GM19240 (cell line): Measurements from ENCODE around the gene SYNGR3.
"Not testable (repeated sequence)": the region's sequence is repeated elsewhere in the genome, so short reads cannot be mapped to it uniquely, and the experiment has no call there.

Experiments used
- DNase-seq: peaks from one replicate; pipeline ENCODE4 v3.0.0; 2011; ENCODE audit warnings: low spot score; ENCODE audit not compliant: insufficient read length

The SYNGR3 gene

DNA sequence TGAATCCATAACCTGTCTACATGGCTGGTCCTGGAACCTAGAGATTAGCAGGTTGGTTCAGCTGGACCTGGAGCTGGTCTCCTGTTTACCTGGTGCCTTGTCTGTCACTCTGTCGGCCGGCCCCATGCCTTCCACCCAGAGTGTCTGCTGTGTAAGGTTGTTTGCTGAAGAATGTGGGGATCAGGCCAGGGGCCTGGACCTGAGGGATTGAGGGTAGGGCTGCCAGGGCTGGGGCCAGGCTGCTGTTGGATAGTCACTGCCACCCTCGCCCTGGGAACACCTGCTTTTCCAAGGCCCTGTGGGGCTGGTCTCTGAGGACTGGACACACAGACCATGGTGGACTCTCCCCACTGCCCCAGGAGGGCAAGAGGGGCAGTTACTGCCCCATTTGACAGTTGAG is 38.4 kb downstream of the SYNGR3 start:
- no peak for DNase-seq

DNA sequence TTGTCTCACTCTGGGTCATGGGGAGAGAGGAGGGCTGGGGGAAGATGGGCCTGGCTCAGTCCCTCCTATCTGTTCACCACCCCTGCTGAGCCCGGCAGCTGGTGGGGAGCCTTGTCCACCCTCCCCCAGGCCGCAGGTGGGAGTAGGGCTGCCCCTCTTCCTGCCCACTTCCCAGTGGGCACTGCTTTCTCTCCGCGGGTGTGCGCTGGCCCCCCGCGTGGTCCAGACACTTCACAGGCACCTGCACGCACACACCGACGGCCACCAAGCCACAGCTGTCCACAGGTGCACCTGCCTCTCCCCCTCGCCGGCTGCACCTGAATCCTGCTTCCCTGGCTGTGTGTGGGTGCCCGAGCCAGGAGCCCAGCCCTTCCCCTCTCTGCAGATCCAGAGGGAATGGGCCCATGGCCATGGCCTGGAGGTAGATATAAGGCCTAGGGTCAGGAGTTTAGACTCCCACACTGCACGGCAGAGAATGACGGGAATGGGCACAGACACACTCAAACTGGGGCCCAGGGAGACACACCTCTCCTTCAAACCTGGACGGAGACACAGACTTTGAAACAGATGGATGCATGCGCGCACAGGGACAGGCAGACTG is 39.0 kb downstream of the SYNGR3 start:
- DNase-seq = no peak

DNA sequence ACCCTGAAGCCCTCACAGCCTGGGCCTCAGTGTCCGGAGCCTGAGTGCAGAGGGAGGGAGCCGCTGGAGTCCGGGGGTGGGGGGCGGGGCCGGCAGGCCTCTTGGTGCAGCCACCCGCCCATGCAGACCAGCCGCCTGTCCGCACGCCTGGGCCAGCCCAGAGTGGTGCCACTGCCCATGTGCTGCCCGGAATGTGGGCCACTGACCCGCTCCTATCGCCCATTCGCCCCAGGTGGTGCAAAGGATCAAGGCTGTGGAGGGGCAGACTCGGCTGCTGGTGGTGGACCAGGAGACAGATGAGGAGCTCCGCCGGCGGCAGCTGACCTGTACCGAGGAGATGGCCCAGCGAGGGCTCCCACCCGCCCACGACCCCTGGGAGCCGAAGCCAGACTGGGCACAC is 39.6 kb downstream of the SYNGR3 start:
- DNase-seq = no peak

DNA sequence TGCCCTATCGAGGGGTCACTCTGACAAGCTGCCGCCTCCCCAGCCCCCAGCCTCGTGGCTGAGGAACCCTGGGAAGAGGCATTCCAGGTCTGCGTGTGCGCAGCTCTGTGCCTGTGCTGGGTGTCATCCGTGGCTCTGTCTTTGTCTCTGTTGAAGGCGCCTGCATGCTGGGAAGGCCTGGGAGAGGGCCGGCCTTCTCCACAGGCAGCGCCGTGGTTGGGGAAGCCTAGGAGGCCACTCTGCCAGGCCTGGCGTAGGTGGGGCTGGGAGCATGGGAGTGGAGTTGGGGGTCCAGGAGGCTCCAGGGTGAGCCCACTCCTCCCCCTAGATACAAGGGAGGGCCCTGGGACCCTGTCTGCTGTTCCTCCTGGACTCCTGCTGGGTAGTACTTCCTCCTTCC is 40.3 kb downstream of the SYNGR3 start:
- DNase-seq = no peak

DNA sequence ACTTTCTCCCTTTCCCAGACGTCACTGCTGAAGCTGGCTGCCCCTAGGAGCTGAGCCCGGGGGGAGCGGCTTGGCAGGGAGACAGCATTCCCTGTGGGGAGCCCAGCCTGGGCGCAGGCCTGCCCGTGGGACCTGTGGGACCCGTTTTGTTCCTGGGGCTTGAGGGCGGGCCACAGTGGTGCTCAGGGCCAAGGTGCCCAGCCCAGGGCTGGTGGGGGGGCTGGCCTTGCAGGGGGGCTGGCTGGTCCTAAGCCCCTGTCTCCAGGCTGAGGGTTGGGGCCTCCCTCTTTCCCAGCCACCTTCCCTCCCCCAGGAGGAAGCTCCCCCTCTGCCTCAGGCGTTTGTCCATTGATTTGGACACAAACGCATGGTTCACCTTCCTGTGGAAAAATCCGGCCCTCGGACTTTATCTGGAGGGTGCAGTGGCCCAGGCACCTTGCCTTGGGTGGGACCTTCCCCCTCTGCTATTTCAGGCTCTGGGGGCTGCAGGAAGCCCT is 41.4 kb downstream of the SYNGR3 start:
- DNase-seq = no peak

DNA sequence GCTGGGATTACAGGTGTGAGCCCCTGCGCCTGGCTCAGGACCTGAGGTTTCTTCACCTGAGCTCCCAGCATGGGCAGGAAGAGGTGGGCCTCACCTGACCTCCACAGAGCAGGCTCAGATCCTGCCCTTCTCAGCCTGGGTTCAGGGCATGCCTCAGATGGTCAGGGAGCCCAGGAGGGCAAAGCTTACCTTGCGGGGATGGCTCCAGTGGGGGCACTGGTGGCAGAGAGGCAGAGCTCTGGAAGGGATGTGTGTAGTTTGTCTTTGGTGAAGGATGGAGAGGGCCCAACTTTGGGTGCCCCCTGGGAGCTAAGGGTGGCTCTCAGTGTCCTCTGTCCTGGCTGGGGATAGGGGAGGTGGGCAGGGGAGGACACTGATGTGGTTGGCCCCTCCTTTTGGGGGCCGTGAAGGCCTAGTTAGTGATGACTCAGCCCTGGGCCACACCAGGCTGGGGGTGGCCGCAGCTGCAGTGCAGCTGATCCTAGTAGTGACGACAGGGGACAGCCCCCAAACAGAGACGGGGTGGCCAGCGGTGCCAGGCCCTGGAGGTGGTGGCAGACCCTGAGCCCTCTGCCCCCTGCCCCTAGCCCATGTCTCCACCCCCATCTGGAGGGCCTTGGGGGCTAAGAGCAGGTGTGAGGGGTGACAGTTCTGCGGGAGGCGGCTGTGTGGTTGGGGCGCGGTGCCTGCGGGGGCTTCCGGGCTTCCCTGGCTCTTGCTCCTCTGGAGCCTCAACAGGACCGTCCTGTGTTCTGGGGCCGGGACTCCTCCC is 42.7 kb downstream of the SYNGR3 start:
- no peak for DNase-seq

DNA sequence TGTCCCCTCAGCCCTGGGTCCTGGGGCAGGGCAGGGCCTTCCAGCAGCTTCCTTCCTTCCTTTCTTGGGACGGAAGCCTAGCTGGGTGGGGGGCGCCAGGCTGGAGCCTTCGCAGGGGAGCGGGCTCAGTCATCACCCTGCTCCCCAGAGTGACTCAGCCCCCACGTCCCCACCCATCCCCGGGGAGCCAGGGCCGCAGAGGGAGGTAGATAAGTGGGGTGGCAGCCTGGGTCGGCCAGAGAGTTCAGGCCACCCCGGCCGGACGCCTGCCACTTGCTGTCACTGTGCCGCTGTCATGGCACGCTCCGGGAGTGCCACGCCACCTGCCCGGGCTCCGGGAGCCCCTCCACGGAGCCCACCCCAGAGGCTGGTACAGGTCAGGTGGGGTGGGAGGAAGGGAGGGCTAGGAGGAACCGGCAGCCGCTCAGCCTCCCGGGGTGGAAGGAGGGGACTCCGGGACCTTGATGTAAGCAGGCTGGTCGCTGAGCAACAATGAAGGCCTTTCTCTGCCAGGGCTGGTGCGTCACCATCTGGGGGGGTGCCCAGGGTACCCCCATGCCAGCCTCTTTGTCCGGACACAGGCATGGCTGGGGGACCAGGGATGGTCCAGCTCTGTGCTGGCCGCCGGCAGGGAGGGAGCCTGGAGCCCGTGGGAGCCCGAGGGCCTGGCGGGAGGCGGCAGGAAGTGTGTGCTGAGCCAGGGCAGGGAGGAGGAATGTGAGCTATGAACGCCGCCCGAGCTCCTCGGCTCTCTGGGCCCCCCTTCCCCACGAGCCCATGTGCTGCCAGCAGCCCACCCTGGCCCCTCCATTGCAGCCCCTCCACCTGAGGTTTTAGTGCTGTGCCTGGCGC is 43.5 kb downstream of the SYNGR3 start:
- DNase-seq = no peak

DNA sequence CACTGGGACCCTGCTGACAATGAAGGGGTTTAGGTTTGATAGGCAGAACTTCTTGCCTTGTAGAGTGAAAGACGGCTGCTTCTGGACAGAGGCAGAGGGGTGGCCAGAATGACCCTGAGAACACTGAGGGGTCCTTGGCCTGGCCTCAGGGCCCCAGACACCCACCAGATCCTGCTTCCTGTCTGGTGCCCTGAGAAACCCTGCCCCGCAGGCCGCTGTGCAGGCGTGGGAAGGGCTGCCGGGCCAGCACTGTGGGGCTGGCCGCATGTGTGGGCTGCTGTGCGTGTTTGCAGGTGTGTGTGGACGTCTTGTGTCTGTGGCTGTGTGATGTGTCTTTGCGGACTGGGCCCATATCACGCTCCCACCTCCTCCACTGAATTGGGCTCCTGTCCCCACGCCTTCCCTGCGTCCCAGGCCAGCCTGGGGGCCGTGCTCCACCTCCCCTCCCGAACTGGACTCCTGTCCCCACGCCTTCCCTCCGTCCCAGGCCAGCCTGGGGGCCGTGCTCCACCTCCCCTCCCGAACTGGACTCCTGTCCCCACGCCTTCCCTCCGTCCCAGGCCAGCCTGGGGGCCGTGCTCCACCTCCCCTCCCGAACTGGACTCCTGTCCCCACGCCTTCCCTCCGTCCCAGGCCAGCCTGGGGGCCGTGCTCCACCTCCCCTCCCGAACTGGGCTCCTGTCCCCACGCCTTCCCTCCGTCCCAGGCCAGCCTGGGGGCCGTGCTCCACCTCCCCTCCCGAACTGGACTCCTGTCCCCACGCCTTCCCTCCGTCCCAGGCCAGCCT is 44.3 kb downstream of the SYNGR3 start:
- not testable (repeated sequence) for DNase-seq

DNA sequence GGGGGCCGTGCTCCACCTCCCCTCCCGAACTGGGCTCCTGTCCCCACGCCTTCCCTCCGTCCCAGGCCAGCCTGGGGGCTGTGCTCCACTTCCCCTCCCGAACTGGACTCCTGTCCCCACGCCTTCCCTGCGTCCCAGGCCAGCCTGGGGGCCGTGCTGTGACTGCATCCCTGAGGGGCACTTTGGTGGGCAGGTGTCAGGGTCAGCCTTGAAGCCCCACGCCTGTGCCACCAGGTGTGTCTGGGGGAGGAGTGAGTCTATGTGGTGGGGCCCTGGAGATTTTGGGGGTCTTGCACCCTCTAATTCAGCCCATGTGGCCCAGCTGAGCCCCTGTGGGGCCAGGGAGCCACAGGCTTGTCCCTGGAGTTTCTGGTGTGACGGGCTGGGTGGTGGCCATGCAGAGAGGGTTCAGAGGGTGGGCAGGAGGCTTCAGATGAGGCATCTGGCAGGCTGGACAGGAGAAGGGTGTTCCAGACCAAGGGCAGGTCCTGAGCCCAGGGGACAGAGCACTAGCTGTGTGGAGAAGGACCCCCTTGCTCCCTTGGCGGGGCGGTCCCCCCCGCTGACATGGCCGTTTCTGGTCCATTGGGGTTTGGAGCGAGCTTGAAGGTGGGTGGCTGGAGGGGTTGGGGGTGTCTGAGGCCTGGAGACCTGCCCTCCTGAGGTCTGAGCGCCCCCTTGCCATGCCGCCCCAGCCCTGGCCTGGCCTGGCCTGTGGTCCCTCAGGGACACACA is 45.1 kb downstream of the SYNGR3 start:
- no peak for DNase-seq

DNA sequence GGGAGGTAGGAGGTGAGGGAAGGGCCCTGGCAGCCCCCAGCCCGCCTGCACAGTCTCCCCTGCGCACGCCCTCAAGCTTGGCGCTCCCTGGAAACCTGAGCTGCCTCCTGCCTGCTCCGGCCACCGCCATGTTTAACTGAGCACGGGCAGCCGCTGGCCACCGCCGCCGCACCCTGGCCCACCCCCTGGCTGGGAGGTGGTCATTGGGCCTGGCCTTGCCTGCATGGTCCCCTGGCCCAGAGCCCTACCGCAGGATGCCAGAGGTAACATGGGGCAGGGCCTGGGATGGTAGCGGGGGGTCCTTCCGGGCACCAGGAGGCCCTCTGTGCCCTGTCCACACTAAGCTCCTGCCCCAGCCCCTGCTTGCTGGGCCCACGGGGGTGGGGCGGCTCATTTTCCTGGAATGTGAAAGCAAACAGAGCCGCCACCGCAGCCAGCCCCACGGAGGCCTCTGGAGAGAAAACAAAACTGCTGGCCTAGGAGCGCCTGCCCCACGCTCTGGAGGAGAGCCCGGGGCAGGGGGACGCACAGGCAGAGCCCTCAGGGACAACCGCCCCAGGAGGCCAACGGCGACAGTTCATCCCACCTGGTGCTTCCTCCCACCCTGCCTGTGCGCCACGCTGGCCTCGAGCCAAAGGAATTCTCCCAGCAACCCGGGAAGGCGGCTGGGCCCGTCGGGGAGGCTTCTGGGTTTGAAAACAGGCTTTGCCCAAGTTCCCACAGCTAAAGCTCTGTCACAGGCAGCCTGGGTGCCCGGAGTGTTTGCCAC is 45.8 kb downstream of the SYNGR3 start:
- no peak for DNase-seq

DNA sequence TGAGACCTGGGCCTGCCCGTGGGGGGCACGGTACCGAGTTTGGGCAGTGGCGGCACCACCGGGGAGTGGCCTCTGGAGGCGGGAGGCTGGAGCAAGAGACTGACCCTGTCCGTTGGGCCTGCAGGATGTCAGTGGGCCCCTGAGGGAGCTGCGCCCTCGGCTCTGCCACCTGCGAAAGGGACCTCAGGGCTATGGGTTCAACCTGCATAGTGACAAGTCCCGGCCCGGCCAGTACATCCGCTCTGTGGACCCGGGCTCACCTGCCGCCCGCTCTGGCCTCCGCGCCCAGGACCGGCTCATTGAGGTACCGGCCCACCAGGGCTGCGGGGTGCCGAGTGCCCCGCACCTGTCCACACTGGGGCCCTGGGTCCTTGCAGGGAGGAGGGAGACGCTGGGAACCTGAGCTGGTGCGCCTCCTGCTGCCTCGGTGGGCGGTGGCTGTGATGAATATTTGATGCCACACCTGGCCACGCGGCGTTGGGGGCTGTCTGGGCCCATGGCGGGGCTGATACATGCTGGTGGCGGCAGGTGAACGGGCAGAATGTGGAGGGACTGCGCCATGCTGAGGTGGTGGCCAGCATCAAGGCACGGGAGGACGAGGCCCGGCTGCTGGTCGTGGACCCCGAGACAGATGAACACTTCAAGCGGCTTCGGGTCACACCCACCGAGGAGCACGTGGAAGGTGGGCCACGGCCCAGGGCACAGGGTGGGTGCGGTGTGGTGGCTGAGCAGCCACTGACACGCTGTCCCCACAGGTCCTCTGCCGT is 46.6 kb downstream of the SYNGR3 start:
- DNase-seq = no peak

DNA sequence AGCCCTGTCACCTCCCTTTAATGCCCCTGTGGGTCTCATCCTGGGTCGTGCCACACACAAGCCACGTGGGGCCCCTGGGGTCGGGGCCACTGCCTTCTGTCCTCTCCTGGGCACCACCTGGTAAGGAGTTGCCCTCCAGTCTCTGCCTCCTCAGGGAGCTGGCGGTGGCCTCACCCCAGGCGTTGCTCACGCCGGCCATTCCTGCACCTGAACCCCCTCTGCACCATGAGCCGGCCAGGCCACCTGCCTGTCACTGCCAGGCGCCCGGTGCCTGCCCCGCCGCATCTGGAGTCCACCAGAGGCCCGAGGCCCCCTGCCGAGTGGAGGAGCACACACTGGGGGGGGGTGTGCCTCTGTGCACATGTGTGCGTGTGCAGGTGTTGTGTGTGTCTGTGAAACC is 47.3 kb downstream of the SYNGR3 start:
- DNase-seq = no peak

DNA sequence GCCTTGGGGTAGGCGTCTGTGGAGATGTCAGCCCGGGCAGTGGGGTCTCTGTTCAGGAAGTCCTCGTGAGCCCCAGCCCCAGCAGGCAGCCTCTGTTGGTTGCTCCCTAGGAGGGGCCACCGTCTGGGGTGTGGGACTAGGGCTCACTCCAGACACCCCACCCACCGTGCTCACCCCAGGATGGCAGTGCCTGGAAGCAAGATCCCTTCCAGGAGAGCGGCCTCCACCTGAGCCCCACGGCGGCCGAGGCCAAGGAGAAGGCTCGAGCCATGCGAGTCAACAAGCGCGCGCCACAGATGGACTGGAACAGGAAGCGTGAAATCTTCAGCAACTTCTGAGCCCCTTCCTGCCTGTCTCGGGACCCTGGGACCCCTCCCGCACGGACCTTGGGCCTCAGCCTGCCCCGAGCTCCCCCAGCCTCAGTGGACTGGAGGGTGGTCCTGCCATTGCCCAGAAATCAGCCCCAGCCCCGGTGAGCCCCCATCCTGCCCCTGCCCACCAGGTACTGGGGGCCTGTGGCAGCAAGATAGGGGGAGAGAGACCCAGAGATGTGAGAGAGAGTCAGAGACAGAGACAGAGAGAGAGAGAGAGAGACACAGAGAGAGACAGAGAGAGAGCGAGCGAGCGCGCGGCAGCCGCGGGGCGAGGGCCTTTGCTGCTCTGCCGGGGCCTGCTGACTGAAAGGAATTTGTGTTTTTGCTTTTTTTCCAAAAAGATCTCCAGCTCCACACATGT is 48.0 kb downstream of the SYNGR3 start:
- DNase-seq = no peak

DNA sequence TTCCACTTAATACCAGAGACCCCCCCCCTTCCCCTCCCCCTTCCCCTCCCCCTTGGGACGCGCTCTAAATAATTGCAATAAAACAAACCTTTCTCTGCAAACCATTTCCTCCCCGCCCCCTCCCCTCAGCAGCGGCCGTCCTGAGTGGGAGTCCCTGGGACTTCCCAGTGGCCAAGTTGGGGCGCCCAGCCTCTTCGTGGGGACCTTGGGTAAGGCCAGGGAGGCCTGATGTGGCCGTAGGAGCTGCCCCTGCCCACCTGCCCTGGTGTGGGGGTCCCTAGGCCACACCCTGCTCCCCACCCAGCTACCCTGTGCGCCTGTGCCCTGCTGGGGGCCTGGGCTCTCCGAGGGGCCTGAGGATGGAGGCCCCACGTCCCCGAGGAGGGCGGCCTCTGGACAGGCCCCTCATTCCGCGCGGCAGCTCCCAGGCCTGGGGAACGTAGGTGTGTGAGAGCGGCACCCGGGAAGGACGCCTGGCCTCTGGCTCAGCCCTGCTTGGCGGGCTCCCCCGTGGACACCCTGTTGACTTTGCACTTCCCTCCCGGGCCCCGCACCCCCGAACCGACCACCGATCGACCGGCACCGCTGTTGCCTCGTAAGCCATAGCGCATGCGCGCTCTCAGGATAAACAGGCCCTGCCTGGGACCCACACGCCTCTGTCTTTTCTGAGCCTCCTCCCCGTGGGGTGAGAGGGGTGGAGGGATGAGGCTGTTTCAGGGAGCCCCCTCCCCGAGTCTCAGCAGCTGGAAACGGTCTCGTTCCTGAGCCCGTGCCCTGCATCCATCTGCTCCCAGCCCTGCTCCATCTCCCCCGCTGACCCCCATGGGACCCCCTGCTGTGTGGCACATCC is 48.8 kb downstream of the SYNGR3 start:
- DNase-seq = no peak

DNA sequence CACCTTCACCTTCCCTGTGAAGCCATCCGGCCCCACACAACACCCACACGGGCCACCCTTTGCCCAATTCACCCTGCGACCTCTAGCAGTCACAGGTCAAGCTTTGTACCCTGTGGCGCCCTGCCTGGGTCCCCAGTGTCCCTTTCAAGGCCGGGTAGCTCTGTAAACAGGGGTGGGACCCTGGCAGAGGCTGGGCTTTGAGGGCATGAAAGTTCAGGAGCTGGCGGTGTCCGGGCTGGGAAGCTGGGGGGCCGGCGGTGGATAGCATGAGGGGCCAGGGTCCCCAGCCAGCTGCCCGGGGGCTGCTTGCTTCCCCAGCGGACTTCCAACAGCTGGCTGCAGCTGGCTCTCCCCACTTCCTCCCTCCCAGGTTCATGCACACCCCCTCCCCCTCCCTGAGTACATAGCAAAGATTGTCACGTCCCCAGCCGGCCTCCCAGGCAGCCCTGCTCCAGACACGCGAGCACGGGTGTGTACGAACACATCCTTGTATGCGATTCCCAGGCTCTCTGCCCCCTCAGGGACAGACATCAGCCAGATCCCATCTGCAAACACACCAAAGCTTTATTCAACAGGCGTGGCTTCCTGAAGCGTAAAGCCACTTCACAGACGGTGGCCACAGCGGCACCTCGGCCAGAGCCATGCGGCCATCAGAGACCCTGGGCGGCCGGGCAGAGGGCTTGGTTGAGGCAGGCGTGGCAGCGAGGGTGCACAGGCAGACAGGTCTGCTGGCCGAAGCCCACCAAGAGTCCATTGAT is 49.7 kb downstream of the SYNGR3 start:
- no peak for DNase-seq

DNA sequence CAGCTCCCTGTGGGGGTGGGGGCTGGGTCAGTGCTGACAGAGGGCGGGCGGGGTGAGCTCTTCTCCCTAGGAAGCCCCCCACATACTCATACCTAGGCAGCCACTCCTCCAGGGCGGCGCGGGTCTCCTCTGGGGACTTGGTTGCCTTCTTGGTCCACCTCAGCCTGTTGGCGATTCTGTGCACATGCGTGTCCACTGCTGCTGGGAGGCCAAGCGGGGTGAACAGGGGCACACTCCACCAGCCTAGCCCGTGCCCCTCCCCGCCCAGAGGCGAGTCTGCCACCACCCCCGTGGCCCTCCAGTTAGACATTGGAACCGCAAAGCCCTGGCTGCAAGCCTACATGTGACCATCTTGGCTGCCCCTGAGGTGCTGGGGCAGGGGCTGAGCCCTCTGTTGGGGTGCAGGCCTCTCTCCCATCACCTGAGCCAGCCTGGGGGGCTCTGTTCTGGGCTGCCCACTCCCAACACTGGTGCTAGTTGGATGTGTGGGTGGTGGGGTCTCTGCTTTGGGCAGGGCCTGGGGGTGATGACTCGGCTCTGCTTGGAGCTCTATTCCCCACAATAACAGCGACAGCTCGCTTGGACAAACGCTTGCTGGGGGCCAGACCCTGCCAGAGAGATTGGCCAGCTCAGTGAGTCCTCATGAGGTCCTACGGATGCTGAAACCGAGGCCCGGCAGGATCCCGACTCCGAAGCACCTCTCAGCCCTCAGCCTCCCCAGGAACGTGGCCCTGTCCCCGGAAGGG is 50.4 kb downstream of the SYNGR3 start:
- no peak for DNase-seq
